Activated CD8-positive, alpha-beta memory T cell treated with anti-CD3 and anti-CD28 coated beads, Interleukin-2, amount 10 ng/mL, durations not matched to agents 7 days and 5 days (primary cell): ENCODE measurements around the gene FAAP20. TPM values are rescaled to one million over a fixed set of nuclear protein-coding genes. Genes with fewer than 3 reads are reported as not detected.

ENCODE experiments used
- ATAC-seq: fragments of 150-1000 bp; cut with Tn5 transposase; one replicate; pipeline ENCODE4 v1.10.0; 2021; ENCODE audit warnings: moderate library complexity
- CTCF ChIA-PET: fragments of 350-600 bp; sonication (Branson Sonifier 250); formaldehyde crosslinking; loops from one replicate; lab custom pipeline; 2021; ENCODE audit warnings: antibody characterized with exemption; lab: Charles Lee
- DNase-seq: peaks from one replicate; pipeline ENCODE4 v3.0.0-alpha.2; 2020
- H3K27ac Mint-ChIP-seq: one replicate; pipeline ENCODE4 v1.8.0; 2021; ENCODE audit warnings: mild to moderate bottlenecking, mixed read lengths
- H3K27me3 Mint-ChIP-seq: one replicate; pipeline ENCODE4 v1.8.0; 2021; ENCODE audit warnings: mixed read lengths
- H3K36me3 Mint-ChIP-seq: one replicate; pipeline ENCODE4 v1.8.0; 2021; ENCODE audit warnings: mild to moderate bottlenecking, mixed read lengths
- H3K4me1 Mint-ChIP-seq: one replicate; pipeline ENCODE4 v1.8.0; 2021; ENCODE audit warnings: mixed read lengths
- H3K4me3 Mint-ChIP-seq: one replicate; pipeline ENCODE4 v1.8.0; 2021; ENCODE audit warnings: mild to moderate bottlenecking, moderate library complexity, mixed read lengths
- H3K9me3 Mint-ChIP-seq: one replicate; pipeline ENCODE4 v1.8.0; 2022; ENCODE audit warnings: low read depth, mixed read lengths
- total RNA-seq, 2 experiments: library from RNA; stranded (reverse); gene quantifications; one replicate each; pipeline ENCODE4 v1.2.3, GENCODE V29; 2021

FAAP20 gene
- total RNA-seq, 2 experiments from 2014 or later, result 52.5 to 55.7 TPM

DNA sequence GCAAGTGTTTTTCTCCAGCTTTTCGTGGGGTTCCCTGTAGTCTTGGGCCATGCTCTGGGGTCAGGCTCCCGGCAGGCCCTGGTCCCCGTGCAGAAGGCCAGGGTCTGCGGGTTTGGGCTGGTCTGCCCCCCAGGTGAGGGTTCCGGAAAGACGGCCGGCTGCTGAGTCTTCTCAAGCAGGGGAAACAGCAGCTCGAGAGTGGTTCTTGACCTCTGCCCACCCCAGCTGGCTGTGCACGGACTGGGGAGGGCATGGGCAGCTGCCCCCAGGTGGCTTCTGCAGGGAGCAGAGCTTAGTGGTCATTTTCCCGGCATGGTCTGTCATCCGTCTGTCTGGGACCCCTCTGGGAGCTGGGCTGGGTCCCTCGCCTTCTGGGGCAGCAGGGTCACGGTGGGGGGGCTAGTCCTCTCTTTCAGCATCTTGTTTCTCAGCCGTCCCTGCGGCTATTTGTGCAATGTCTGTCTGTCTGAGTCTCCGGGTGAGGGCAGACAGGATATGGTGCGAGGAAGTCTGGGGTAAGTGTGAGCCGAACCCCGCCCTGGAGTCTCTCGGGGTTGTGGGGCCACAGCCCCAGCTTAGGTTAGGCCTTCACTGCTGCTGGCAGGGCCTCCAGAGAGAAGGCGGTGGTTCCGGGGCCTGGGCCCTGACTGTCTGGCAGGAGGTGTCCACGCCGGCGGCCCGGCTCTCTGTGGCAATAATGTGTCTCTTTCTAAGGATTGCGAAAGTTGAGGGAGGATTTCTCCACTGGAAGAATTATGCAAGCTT lies 39.6 kb upstream of the FAAP20 start:
- ATAC-seq, result peak; percentile 73

DNA sequence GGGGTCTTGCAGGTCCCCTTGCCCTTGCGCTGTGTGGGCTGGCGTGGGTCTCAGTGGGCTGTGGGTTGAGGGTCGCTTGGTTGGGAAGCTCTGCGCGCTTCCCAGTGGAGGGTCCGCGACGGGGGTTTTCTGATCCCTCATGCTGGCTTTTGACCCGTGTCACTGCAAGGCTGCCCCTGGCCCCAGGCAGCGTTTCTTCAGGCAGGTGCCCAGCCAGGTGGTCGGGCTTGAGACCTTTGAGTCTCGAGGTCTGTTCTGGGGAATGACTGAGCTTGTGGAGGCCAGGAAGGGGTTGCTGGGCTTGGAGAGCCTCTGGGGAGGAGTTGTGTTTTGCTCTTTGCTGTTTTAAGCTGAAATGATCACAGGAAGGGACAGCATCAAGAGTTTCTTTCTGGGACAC lies 38.9 kb upstream of the FAAP20 start:
- H3K4me1 Mint-ChIP-seq, result peaks cover 67% of the 10 kb centered on the region
- peak overlapping the region; percentile 42 for H3K4me3 Mint-ChIP-seq
- CTCF ChIA-PET, result interaction anchor here (0.7 to 4.0 kb wide), 7 partner anchors 34 to 148 kb away, joined by 3 to 17 read pairs (median 11); partner anchors contain the start of gene FAAP20
- H3K27me3 Mint-ChIP-seq, result no peaks in the 10 kb centered on the region
- H3K36me3 Mint-ChIP-seq, result peaks cover 13% of the 10 kb centered on the region
- no peaks in the 10 kb centered on the region for H3K9me3 Mint-ChIP-seq
- peak overlapping the region; percentile 43 for H3K27ac Mint-ChIP-seq
- DNase-seq (no peak), ATAC-seq (no peak)

More for the DNA sequence above, 39.6 kb upstream of the FAAP20 start:
- no peaks in the 10 kb centered on the region for H3K9me3 Mint-ChIP-seq
- H3K4me1 Mint-ChIP-seq, result peaks cover 70% of the 10 kb centered on the region
- CTCF ChIA-PET, result interaction anchor here (0.6 to 4.0 kb wide), 12 partner anchors 22 to 1195 kb away, joined by 3 to 17 read pairs (median 7); partner anchors contain the start of gene FAAP20
- H3K36me3 Mint-ChIP-seq, result peaks cover 10% of the 10 kb centered on the region
- no peaks in the 10 kb centered on the region for H3K27me3 Mint-ChIP-seq
- peak overlapping the region; percentile 90 for H3K27ac Mint-ChIP-seq
- peak; percentile 91 for DNase-seq
- H3K4me3 Mint-ChIP-seq, result peak overlapping the region; percentile 70

DNA sequence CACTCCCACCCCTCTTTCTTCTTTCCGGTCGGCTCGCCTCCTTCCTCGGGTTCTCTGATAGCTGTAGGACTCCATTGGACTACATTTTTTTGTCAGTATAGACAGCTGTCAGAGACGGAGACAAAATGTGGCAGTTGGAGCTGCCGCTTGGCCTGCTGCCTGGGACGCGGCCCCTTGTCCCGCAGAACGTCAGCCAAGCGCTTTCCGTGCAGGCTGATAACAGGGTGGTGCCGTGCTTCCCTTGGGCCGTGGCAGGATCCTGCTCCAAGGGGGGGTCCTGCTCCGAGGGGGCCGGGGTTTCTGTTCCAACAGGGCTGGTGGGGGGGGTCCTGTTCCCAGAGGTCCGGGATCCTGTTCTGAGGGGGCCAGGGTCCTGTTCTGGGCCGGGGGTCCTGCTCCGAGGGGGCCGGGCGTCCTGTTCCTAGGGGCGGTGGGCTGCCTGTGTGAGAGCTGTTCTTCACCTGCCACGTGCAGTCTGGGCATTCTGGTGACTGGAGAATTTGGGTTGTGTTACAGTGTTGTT lies 38.4 kb upstream of the FAAP20 start:
- CTCF ChIA-PET, result interaction anchor here (0.7 to 4.0 kb wide), 3 partner anchors 80 to 149 kb away, joined by 3 to 17 read pairs (median 12); no protein-coding TSS in a partner anchor
- peak overlapping the region; percentile 90 for H3K4me3 Mint-ChIP-seq
- DNase-seq (no peak), ATAC-seq (no peak)
- H3K4me1 Mint-ChIP-seq, result peaks cover 67% of the 10 kb centered on the region
- H3K27ac Mint-ChIP-seq, result peak overlapping the region; percentile 43
- H3K9me3 Mint-ChIP-seq, result no peaks in the 10 kb centered on the region
- H3K36me3 Mint-ChIP-seq, result peaks cover 13% of the 10 kb centered on the region
- H3K27me3 Mint-ChIP-seq, result no peaks in the 10 kb centered on the region

DNA sequence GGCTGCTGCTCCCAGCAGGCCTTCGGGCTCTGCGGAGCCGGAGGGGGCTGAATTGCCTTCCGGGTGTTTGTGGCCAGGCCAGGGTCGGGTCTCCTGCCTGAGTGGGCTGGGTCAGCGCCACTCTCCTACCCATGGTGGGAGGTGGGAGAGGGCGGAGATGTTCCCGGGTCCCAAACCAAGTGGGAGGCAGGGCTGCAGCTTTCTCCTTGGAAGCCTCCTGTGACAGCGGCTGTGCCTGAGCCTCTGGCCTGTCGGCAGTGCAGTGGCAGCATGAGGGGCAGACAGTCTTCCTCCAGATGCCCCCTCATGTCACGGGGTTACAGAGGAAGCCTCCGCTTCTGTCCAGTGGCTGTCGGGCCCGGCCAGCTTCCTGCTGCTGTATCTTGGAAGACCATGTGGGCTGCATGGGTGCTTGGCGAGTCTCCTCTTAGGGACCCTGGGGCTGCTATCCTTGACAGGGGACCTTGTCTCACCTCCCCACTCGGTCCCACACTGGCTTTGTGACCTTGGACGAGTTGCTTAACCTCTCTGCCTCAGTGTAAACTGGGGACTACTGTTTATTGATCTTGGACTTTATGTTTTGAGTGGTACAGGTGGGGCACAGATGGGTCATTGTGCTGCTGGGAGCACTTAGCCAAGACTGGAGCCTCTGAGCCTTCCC lies 37.8 kb upstream of the FAAP20 start:
- H3K4me1 Mint-ChIP-seq, result peaks cover 63% of the 10 kb centered on the region
- ATAC-seq (no peak), DNase-seq (no peak)
- peak overlapping the region; percentile 89 for H3K27ac Mint-ChIP-seq
- H3K36me3 Mint-ChIP-seq, result peaks cover 13% of the 10 kb centered on the region
- CTCF ChIA-PET, result interaction anchor here (0.7 to 4.0 kb wide), 4 partner anchors 37 to 149 kb away, joined by 3 to 17 read pairs (median 12); partner anchors contain the start of gene FAAP20
- no peaks in the 10 kb centered on the region for H3K27me3 Mint-ChIP-seq
- H3K9me3 Mint-ChIP-seq, result no peaks in the 10 kb centered on the region
- peak overlapping the region; percentile 90 for H3K4me3 Mint-ChIP-seq

DNA sequence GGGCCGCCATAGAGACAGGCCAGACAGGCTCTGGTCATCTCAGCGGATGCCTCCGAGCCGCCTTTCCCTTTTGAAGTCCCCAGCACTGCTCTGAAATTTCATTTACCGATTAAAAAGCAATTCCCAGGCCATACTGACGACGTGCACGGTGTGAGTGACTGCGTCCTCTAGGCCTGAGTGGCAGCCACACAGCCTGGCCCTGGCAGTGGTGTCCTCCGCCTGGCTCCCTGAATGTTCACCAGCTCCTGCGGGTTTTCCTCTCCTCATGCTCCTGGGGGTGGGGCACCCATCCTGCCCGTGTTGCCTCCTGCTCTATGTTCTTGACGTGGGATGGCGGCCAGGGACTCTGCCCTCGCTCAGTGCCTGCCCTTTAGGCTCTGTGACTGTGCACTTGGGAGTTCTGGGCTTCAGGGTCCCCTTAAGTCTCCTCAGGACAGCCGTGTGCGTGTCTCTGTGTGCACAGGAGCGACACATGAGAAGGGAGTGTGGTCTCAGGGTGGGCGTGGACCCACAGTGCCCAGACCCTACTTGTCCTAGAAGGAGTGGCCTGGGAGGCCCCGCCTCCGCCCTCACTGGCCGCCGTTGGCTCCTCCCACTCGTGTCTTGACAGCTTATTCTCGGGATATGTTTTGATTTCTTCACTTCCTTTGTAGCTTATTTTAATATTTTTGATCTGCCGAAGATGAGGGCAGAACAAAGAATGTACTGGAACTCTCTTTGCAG lies 37.1 kb upstream of the FAAP20 start:
- peak overlapping the region; percentile 89 for H3K27ac Mint-ChIP-seq
- H3K4me1 Mint-ChIP-seq, result peaks cover 56% of the 10 kb centered on the region
- ATAC-seq (no peak), DNase-seq (peak; percentile 78)
- H3K27me3 Mint-ChIP-seq, result no peaks in the 10 kb centered on the region
- CTCF ChIA-PET, result interaction anchor here (1.4 to 4.0 kb wide), 4 partner anchors 24 to 150 kb away, joined by 6 to 17 read pairs (median 9); partner anchors contain the start of gene FAAP20
- peaks cover 13% of the 10 kb centered on the region for H3K36me3 Mint-ChIP-seq
- H3K9me3 Mint-ChIP-seq, result no peaks in the 10 kb centered on the region
- H3K4me3 Mint-ChIP-seq, result peak overlapping the region; percentile 90

DNA sequence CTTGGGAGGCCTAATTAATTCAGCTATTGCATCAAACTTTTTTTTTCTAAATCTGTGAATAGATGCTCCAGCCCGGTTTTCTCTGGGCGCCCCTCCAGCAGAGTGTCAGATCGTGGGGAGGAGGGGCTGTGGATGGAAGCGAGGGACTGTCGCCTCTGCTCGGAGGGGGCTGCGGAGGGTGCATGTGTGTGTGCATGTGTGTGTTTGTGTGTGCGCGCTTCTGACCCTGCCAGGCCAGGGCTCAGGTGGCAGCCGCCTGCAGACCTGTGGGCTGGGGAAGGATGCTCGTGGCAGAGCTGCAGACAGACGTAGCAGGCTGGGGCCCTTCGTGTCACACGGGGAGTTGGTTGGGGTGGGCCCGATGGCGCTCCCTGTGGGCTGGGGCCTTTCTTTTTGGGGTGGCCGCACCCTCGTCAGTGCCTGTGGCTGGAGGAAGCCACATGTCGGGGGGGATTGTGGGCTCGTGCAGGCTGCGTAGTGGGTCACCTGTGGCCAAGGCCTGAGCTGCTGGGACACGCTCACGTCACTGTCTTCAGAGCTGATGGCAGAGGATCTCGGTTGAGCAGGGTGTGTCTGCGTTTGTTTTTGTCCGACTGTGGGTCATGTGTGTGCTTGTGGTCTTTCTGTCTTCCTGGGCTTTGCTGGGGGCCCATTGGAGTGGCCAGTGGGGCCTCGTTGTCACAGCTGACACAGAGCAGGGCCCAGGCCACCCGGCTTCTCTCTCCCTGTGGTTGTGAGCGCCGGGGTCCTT lies 36.4 kb upstream of the FAAP20 start:
- Mint-ChIP-seq H3K9me3 (no peaks in the 10 kb centered on the region), H3K4me1 (peaks cover 51% of the 10 kb centered on the region), H3K36me3 (peaks cover 13% of the 10 kb centered on the region), H3K27me3 (peaks cover 3% of the 10 kb centered on the region), H3K27ac (peak overlapping the region; percentile 89), H3K4me3 (peak overlapping the region; percentile 90)
- DNase-seq, result peak; percentile 83
- no peak for ATAC-seq
- CTCF ChIA-PET, result interaction anchor here (1.4 to 4.0 kb wide), 4 partner anchors 25 to 151 kb away, joined by 6 to 17 read pairs (median 9); partner anchors contain the start of gene FAAP20

DNA sequence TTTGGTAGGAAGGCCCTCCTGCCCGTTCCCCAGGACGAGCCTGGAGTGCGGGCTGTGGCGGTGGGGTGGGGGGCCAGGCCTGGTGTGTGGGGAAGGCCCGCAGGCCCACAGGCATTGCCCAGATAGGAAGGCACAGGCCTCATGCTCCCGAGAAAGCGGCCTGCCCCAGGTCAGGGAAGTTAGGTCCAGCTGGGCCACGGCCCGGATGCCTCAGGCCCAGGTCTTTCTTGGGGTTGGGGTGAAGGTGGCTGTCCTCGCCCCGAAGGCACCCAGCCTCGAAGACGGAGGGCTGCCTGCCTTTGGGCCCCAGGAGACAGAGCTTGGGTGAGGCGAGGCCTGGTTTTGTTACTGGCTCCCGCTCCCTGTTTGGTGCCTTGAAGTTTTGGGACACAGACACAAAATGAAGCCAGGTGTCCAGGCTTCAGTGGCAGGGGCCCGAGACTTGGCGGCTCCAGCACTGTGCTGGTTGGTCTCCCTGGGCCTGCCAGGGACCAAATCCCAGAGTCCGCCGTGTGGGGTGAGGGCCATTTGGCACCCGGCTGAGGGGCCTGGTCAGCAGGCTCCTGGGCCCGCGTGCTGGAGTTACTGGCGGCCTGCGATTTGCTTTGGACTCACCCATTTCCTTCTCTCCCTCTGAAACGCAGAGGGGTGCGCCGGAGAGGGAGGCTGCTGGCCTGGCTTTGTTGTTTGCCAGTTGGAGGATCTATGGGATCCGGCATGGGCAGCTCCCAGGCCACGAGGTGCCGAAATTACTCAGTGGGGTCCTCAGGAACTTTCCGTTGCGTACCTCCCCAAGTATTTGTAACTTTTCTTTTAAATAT lies 35.5 kb upstream of the FAAP20 start:
- H3K36me3 Mint-ChIP-seq, result peaks cover 13% of the 10 kb centered on the region
- peaks cover 43% of the 10 kb centered on the region for H3K4me1 Mint-ChIP-seq
- CTCF ChIA-PET, result interaction anchor here (0.9 to 4.0 kb wide), 9 partner anchors 26 to 152 kb away, joined by 3 to 17 read pairs (median 7); partner anchors contain the start of gene FAAP20
- no peak for ATAC-seq
- peak overlapping the region; percentile 90 for H3K4me3 Mint-ChIP-seq
- H3K27me3 Mint-ChIP-seq, result peaks cover 4% of the 10 kb centered on the region
- DNase-seq, result no peak
- H3K27ac Mint-ChIP-seq, result peak overlapping the region; percentile 89
- H3K9me3 Mint-ChIP-seq, result no peaks in the 10 kb centered on the region

DNA sequence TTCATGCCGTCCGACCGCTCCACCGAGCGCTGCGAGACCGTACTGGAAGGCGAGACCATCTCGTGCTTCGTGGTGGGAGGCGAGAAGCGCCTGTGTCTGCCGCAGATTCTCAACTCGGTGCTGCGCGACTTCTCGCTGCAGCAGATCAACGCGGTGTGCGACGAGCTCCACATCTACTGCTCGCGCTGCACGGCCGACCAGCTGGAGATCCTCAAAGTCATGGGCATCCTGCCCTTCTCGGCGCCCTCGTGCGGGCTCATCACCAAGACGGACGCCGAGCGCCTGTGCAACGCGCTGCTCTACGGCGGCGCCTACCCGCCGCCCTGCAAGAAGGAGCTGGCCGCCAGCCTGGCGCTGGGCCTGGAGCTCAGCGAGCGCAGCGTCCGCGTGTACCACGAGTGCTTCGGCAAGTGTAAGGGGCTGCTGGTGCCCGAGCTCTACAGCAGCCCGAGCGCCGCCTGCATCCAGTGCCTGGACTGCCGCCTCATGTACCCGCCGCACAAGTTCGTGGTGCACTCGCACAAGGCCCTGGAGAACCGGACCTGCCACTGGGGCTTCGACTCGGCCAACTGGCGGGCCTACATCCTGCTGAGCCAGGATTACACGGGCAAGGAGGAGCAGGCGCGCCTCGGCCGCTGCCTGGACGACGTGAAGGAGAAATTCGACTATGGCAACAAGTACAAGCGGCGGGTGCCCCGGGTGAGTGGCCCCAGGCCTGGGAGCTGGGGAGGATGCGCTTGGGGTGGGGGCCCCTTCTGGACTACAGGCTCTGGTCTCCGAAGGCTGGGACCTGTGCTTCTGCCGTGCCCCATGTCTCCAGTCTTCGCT lies 34.7 kb upstream of the FAAP20 start:
- peaks cover 8% of the 10 kb centered on the region for H3K27me3 Mint-ChIP-seq

DNA sequence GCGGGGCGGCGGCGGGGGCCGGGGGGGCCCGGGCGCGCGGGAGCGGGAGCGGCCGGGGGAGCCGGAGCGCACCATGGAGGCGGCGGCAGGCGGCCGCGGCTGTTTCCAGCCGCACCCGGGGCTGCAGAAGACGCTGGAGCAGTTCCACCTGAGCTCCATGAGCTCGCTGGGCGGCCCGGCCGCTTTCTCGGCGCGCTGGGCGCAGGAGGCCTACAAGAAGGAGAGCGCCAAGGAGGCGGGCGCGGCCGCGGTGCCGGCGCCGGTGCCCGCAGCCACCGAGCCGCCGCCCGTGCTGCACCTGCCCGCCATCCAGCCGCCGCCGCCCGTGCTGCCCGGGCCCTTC lies 34.1 kb upstream of the FAAP20 start:
- H3K36me3 Mint-ChIP-seq, result peaks cover 13% of the 10 kb centered on the region
- ATAC-seq, result no peak
- H3K4me1 Mint-ChIP-seq, result peaks cover 32% of the 10 kb centered on the region
- no peaks in the 10 kb centered on the region for H3K9me3 Mint-ChIP-seq
- H3K27me3 Mint-ChIP-seq, result peaks cover 11% of the 10 kb centered on the region
- peak overlapping the region; percentile 89 for H3K27ac Mint-ChIP-seq
- no peak for DNase-seq
- H3K4me3 Mint-ChIP-seq, result peak overlapping the region; percentile 90
- CTCF ChIA-PET, result interaction anchor here (0.9 to 2.0 kb wide), 9 partner anchors 8 to 89 kb away, joined by 3 to 13 read pairs (median 3); partner anchors contain the start of gene FAAP20

More for the DNA sequence above, 34.7 kb upstream of the FAAP20 start:
- ATAC-seq (peak; percentile 13), DNase-seq (peak; percentile 76)
- Mint-ChIP-seq H3K36me3 (peaks cover 13% of the 10 kb centered on the region), H3K4me1 (peaks cover 38% of the 10 kb centered on the region), H3K27ac (peak overlapping the region; percentile 89), H3K4me3 (peak overlapping the region; percentile 90), H3K9me3 (no peaks in the 10 kb centered on the region)
- CTCF ChIA-PET, result interaction anchor here (0.9 to 2.0 kb wide), 10 partner anchors 9 to 88 kb away, joined by 3 to 13 read pairs (median 4); partner anchors contain the start of gene FAAP20

DNA sequence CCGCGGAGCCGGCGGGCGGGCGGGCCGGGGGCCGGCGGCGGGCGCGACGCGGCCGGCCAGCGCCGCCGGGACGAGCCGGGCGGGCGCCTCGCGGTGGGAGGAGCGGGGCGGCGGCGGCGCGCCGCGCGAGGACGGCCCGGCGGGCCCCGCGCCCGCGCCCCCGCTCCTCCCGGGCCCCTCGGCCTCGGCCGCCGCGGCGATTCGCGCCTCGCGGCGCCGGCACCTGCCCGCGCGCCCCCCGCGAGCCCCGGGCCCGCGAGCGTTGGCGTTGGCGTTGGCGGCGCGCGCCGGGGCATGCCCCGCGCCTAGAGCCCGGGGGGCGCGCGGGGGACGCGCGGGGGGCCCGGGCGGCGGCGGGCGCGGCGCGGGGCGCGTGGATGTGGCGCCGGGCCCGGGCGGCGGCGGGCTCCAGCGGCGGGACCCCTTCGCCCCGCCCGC lies 33.6 kb upstream of the FAAP20 start, which contains the start of gene SKI:
Gene SKI, plus strand, starts transcription at position 163 of the 438 bp plus-strand sequence. CDS start 448 bp downstream, outside the sequence.
- ATAC-seq (no peak), DNase-seq (no peak)
- Mint-ChIP-seq H3K9me3 (no peaks in the 10 kb centered on the region), H3K4me1 (peaks cover 27% of the 10 kb centered on the region), H3K27me3 (peaks cover 11% of the 10 kb centered on the region), H3K4me3 (peak within 1 kb of the TSS; percentile 90), H3K27ac (peak within 1 kb of the TSS; percentile 89), H3K36me3 (peaks cover 13% of the 10 kb centered on the region)
- CTCF ChIA-PET, result interaction anchor here (1.6 to 2.0 kb wide), 2 partner anchors 33 to 87 kb away, joined by 11 to 13 read pairs; partner anchors contain the start of gene FAAP20
